ENCODE data around the gene ASTN2. TPM values are rescaled to one million over a fixed set of nuclear protein-coding genes. Genes with fewer than 3 reads are reported as not detected.

The ASTN2 gene
- total and polyA plus RNA-seq, 9 donors: 1.8 to 6.4 (median 3.2) TPM

DNA sequence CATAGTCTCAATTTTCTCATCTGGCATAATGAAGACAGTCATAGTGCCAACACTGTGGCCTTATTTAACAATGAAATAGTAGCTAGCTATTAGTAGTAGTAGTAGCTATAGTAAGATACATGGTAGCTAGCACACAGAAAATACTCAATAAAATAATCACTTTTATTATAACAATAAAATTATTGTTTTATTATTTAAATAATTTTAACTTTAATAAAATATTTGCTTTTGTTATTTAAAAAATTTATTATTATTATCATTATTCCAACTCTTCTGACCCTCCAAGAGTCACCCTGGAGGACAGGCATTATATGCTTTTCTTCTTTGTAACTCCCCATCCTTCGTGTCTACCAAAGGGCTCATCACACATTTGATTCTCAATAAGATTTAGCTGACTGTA, 475.7 kb downstream of the ASTN2 start:
- no peaks in the 10 kb centered on the region for H3K27me3 ChIP-seq
- intact Hi-C loops (cut with DNase I): no loop called here
- no peak overlapping the region for H3K27ac ChIP-seq
- H3K9me3 ChIP-seq: no peaks in the 10 kb centered on the region
- H3K4me1 ChIP-seq (ENCODE audit: insufficient read depth): no peaks in the 10 kb centered on the region
- H3K36me3 ChIP-seq: no peaks in the 10 kb centered on the region
- TF ChIP-seq POLR2A (IDR thresholded peaks at IDR 0.05) (no peak), CTCF (IDR thresholded peaks at IDR 0.05) (no peak), EP300 (IDR thresholded peaks at IDR 0.05) (no peak)
- WGBS, 3 donors: 80 to 87% (median 83%) methylated on average over 1 of the region's 1 CpG
- no peak overlapping the region for H3K4me3 ChIP-seq
- DNase-seq: no peak

- intact Hi-C loops (cut with DNase I): no loop called here
- TF ChIP-seq CTCF (IDR thresholded peaks at IDR 0.05) (no peak), EP300 (IDR thresholded peaks at IDR 0.05) (no peak), POLR2A (IDR thresholded peaks at IDR 0.05) (no peak)
- no peaks in the 10 kb centered on the region for H3K9me3 ChIP-seq
- DNase-seq: no peak
- no peak overlapping the region for H3K4me3 ChIP-seq
- H3K36me3 ChIP-seq: no peaks in the 10 kb centered on the region
- H3K27ac ChIP-seq: no peak overlapping the region
- no peaks in the 10 kb centered on the region for H3K4me1 ChIP-seq (ENCODE audit: insufficient read depth)
- H3K27me3 ChIP-seq: no peaks in the 10 kb centered on the region
These were observed 477.5 kb downstream of the ASTN2 start for GRCh38 chr9:116937361-116937760.

- Histone ChIP-seq H3K36me3 (no peaks in the 10 kb centered on the region), H3K27ac (no peak overlapping the region), H3K4me3 (no peak overlapping the region), H3K27me3 (no peaks in the 10 kb centered on the region), H3K4me1 (ENCODE audit: insufficient read depth) (no peaks in the 10 kb centered on the region), H3K9me3 (no peaks in the 10 kb centered on the region)
- no peak for TF ChIP-seq POLR2A (IDR thresholded peaks at IDR 0.05)
- no peak for TF ChIP-seq EP300 (IDR thresholded peaks at IDR 0.05)
- no peak for TF ChIP-seq CTCF (IDR thresholded peaks at IDR 0.05)
- intact Hi-C loops (cut with DNase I): no loop called here
- 56 to 65% (median 57%) methylated on average over 5 of the region's 5 CpGs for WGBS, 3 donors
- no peak for DNase-seq
These were observed 479.5 kb downstream of the ASTN2 start for GRCh38 chr9:116935149-116935897.

DNA sequence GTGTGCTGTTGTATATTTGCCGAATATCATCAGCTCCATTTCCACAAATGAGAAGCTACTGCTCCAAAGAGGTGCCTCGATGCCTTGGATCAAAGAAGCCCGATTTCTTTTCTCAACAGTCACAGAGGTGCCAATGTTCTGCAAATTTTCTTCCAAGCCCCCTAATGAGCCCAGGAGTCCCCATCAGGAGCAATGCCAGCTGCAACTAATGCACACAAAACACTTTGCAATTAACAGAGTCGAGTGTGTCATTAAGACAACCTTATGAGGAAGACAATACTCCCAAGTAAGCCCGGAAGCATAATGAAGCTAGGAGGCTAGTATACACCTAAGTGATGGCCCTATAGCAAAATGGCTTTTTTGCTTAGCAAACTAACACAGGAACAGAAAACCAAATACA, 480.7 kb downstream of the ASTN2 start:
- DNase-seq: no peak
- Histone ChIP-seq H3K27ac (no peak overlapping the region), H3K36me3 (no peaks in the 10 kb centered on the region), H3K27me3 (no peaks in the 10 kb centered on the region), H3K4me1 (ENCODE audit: insufficient read depth) (no peaks in the 10 kb centered on the region), H3K9me3 (no peaks in the 10 kb centered on the region), H3K4me3 (no peak overlapping the region)
- TF ChIP-seq EP300 (IDR thresholded peaks at IDR 0.05): no peak
- no peak for TF ChIP-seq POLR2A (IDR thresholded peaks at IDR 0.05)
- no peak for TF ChIP-seq CTCF (IDR thresholded peaks at IDR 0.05)
- WGBS, 3 donors: 87 to 91% (median 90%) methylated on average over 5 of the region's 5 CpGs
- intact Hi-C loops (cut with DNase I): no loop called here
